ENCODE measurements around the gene EIPR1.

The EIPR1 gene

DNA sequence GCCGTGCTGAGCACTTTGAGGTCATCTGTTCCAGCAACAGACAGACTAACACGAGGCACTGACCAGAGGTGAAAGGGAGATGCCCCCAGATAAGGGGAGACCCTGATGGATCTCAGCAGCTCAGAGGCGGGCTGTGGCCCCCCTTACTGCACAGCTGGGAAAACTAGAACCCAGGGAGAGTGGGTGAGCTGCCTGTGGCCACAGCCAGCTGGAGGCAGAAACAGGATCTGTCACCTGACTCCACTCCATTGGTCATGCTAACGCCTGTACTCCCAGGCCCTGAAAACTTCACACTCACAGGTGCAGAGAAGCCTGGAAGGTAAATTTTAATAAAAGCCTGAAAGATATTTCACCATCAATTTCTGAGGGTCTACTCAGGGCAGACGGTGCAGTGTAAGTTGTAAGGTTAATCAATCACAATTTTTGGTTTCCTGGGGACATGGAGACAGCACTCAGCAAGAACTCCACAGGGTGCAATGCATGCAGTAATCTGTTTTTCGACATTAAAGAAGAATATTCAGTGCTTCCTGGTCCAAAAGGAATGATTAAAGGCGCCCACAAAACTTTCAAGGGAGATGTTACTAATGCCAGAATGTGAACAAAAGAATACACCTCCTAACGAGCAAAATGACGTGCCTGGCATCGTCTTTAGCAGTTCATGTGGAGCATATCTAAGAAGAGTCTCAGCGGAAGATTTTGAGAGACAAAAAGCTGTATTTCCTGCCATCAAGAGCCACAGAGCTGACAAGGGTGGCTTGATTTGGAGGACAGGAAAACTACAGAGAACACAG is 173.4 kb downstream of the EIPR1 start:
- no peak overlapping the region for H3K14ac ChIP-seq (ENCODE audit: low read length in 2 of 2)
- H3K36me3 ChIP-seq (ENCODE audit: control insufficient read depth in 1 of 2, insufficient read depth in 2 of 2, low read depth in 1 of 2, low read length in 2 of 2) = peaks cover 0 to 36% of the 10 kb centered on the region in 2 experiments
- no peak overlapping the region for H2AFZ ChIP-seq (ENCODE audit: low read depth, low read length)
- no peaks in the 10 kb centered on the region for H3K9me3 ChIP-seq (ENCODE audit: control insufficient read depth, low read length)
- 94% methylated on average over 10 of the region's 11 CpGs for WGBS
- H2BK5ac ChIP-seq (ENCODE audit: low read depth, low read length, poor library complexity, severe bottlenecking) = no peak overlapping the region
- no peak overlapping the region for H3K4me3 ChIP-seq (ENCODE audit: insufficient read depth in 1 of 2, low read depth in 1 of 2, low read length in 2 of 2)
- H3K18ac ChIP-seq (ENCODE audit: low read depth in 1 of 2, low read length in 2 of 2) = no peak overlapping the region
- H3K4ac ChIP-seq (ENCODE audit: low read depth in 1 of 2, low read length in 2 of 2) = no peak overlapping the region
- no peak overlapping the region for H2BK15ac ChIP-seq (ENCODE audit: low read depth, poor library complexity, severe bottlenecking)
- H2BK120ac ChIP-seq (ENCODE audit: low read depth, low read length) = no peak overlapping the region
- H3K27ac ChIP-seq (ENCODE audit: low read length, poor library complexity, severe bottlenecking) = no peak overlapping the region
- no peak overlapping the region for H3K9ac ChIP-seq (ENCODE audit: low read length)
- peaks cover 30% of the 10 kb centered on the region for H3K79me1 ChIP-seq (replicated peaks; ENCODE audit: low read length, poor library complexity, severe bottlenecking)
- H2BK12ac ChIP-seq (ENCODE audit: low read length in 2 of 2) = no peak overlapping the region
- H3K23ac ChIP-seq (ENCODE audit: low read length in 2 of 2) = no peak overlapping the region
- H3K4me1 ChIP-seq (ENCODE audit: control insufficient read depth, insufficient read depth, low read depth, low read length) = peaks cover 16% of the 10 kb centered on the region
- no peak overlapping the region for H4K8ac ChIP-seq (ENCODE audit: low read length)
- no peak overlapping the region for H4K91ac ChIP-seq (ENCODE audit: low read length)
- DNase-seq = no peak
- H2AK5ac ChIP-seq (ENCODE audit: low read length, severe bottlenecking) = no peak overlapping the region
- no peaks in the 10 kb centered on the region for H3K27me3 ChIP-seq (ENCODE audit: control insufficient read depth in 1 of 2, insufficient read depth in 1 of 2, low read length in 2 of 2)
- H3K4me2 ChIP-seq (ENCODE audit: low read length, poor library complexity, severe bottlenecking) = no peak overlapping the region

DNA sequence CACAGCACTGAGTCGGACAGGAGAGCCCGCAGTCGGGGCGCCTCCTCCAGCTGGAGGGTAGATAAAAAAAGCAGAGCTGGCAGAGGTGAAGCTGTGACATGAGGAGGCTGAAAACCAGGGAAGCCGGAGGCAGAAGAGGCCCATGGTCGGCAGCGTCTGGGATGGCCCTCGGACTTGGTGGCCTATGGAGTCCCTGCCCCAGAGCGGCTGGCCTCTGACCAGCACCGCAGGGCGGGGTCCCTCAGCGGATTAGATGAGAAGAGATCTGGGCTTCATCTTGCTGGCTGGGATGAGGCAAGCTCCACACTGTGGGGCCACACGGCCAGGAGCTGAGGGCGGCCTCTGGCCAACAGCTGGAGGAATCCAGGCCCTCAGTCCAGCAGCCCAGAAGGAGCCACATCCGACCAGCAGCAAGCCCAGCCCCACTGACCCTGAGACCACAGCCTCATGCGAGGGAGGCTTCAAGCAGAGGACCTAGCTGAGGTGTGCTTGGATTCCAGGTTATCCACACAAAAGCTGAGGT is 174.1 kb downstream of the EIPR1 start:
- 98% methylated on average over 15 of the region's 16 CpGs for whole genome bisulfite sequencing
- Histone ChIP-seq H3K27ac (ENCODE audit: low read length, poor library complexity, severe bottlenecking) (no peak overlapping the region), H2BK5ac (ENCODE audit: low read depth, low read length, poor library complexity, severe bottlenecking) (no peak overlapping the region), H2BK120ac (ENCODE audit: low read depth, low read length) (no peak overlapping the region), H3K14ac (ENCODE audit: low read length in 2 of 2) (no peak overlapping the region), H2BK15ac (ENCODE audit: low read depth, poor library complexity, severe bottlenecking) (no peak overlapping the region), H3K9ac (ENCODE audit: low read length) (no peak overlapping the region), H2BK12ac (ENCODE audit: low read length in 2 of 2) (no peak overlapping the region), H3K18ac (ENCODE audit: low read depth in 1 of 2, low read length in 2 of 2) (no peak overlapping the region), H3K79me1 (replicated peaks; ENCODE audit: low read length, poor library complexity, severe bottlenecking) (peaks cover 25% of the 10 kb centered on the region), H2AFZ (ENCODE audit: low read depth, low read length) (no peak overlapping the region), H3K27me3 (ENCODE audit: control insufficient read depth in 1 of 2, insufficient read depth in 1 of 2, low read length in 2 of 2) (no peaks in the 10 kb centered on the region), H3K23ac (ENCODE audit: low read length in 2 of 2) (no peak overlapping the region), H3K9me3 (ENCODE audit: control insufficient read depth, low read length) (no peaks in the 10 kb centered on the region), H3K4me2 (ENCODE audit: low read length, poor library complexity, severe bottlenecking) (no peak overlapping the region), H4K91ac (ENCODE audit: low read length) (no peak overlapping the region), H3K36me3 (ENCODE audit: control insufficient read depth in 1 of 2, insufficient read depth in 2 of 2, low read depth in 1 of 2, low read length in 2 of 2) (peaks cover 0 to 29% of the 10 kb centered on the region in 2 experiments), H3K4me3 (ENCODE audit: insufficient read depth in 1 of 2, low read depth in 1 of 2, low read length in 2 of 2) (no peak overlapping the region), H3K4me1 (ENCODE audit: control insufficient read depth, insufficient read depth, low read depth, low read length) (peaks cover 16% of the 10 kb centered on the region), H2AK5ac (ENCODE audit: low read length, severe bottlenecking) (no peak overlapping the region), H3K4ac (ENCODE audit: low read depth in 1 of 2, low read length in 2 of 2) (no peak overlapping the region), H4K8ac (ENCODE audit: low read length) (no peak overlapping the region)
- no peak for DNase-seq

DNA sequence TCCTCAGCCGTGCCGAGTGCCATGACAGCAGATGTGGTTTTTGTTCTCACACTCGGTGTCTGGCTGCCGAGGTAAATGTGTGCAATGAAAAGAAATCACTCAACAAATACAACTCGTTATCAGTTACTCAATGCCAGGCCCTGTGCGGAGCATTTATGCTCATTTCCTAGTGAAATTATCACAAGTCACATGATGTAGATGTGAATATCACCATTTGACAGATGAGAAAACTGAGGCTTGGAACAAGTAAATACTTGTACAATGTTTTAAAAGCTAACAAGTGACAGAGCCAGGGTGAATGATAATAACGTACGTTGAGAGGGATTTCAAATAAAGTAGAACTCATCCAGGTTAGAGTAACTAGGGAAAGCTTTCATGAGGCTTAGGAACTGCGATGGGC is 174.7 kb downstream of the EIPR1 start:
- H3K18ac ChIP-seq (ENCODE audit: low read depth in 1 of 2, low read length in 2 of 2) = no peak overlapping the region
- no peak overlapping the region for H3K4me3 ChIP-seq (ENCODE audit: insufficient read depth in 1 of 2, low read depth in 1 of 2, low read length in 2 of 2)
- no peaks in the 10 kb centered on the region for H3K27me3 ChIP-seq (ENCODE audit: control insufficient read depth in 1 of 2, insufficient read depth in 1 of 2, low read length in 2 of 2)
- no peak overlapping the region for H3K4ac ChIP-seq (ENCODE audit: low read depth in 1 of 2, low read length in 2 of 2)
- peaks cover 25% of the 10 kb centered on the region for H3K79me1 ChIP-seq (replicated peaks; ENCODE audit: low read length, poor library complexity, severe bottlenecking)
- no peak overlapping the region for H3K14ac ChIP-seq (ENCODE audit: low read length in 2 of 2)
- no peak for DNase-seq
- H4K8ac ChIP-seq (ENCODE audit: low read length) = no peak overlapping the region
- H3K9me3 ChIP-seq (ENCODE audit: control insufficient read depth, low read length) = no peaks in the 10 kb centered on the region
- H2AFZ ChIP-seq (ENCODE audit: low read depth, low read length) = no peak overlapping the region
- H4K91ac ChIP-seq (ENCODE audit: low read length) = no peak overlapping the region
- no peak overlapping the region for H2BK5ac ChIP-seq (ENCODE audit: low read depth, low read length, poor library complexity, severe bottlenecking)
- H3K4me2 ChIP-seq (ENCODE audit: low read length, poor library complexity, severe bottlenecking) = no peak overlapping the region
- H2BK120ac ChIP-seq (ENCODE audit: low read depth, low read length) = no peak overlapping the region
- H2BK15ac ChIP-seq (ENCODE audit: low read depth, poor library complexity, severe bottlenecking) = no peak overlapping the region
- no peak overlapping the region for H2AK5ac ChIP-seq (ENCODE audit: low read length, severe bottlenecking)
- no peak overlapping the region for H3K27ac ChIP-seq (ENCODE audit: low read length, poor library complexity, severe bottlenecking)
- H3K4me1 ChIP-seq (ENCODE audit: control insufficient read depth, insufficient read depth, low read depth, low read length) = peaks cover 16% of the 10 kb centered on the region
- no peak overlapping the region for H2BK12ac ChIP-seq (ENCODE audit: low read length in 2 of 2)
- no peak overlapping the region for H3K9ac ChIP-seq (ENCODE audit: low read length)
- WGBS = 98% methylated on average over 8 of the region's 9 CpGs
- peaks cover 0 to 31% of the 10 kb centered on the region in 2 experiments for H3K36me3 ChIP-seq (ENCODE audit: control insufficient read depth in 1 of 2, insufficient read depth in 2 of 2, low read depth in 1 of 2, low read length in 2 of 2)
- no peak overlapping the region for H3K23ac ChIP-seq (ENCODE audit: low read length in 2 of 2)

DNA sequence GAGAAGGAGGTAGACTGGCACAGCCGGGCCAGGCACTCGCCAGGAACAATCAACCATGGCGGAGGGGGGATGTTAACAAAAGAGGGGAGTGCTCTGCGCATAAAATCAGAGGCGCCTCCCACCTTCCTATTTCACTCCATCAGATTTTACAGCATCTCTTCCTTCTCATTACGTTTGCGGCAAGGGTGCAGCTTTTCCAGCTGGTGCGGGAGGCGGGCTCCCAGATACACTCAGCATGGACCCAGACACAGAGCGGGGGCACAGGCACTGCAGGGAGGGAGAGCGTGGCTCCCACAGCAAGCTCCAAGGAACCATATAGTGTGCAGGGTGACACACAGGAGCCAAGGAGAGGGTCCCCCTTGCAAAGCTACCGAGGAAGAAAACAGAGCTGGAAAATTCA is 176.3 kb downstream of the EIPR1 start:
- H4K91ac ChIP-seq (ENCODE audit: low read length) = no peak overlapping the region
- no peak overlapping the region for H4K8ac ChIP-seq (ENCODE audit: low read length)
- no peak overlapping the region for H2BK12ac ChIP-seq (ENCODE audit: low read length in 2 of 2)
- peaks cover 18% of the 10 kb centered on the region for H3K4me1 ChIP-seq (ENCODE audit: control insufficient read depth, insufficient read depth, low read depth, low read length)
- no peak overlapping the region for H2AK5ac ChIP-seq (ENCODE audit: low read length, severe bottlenecking)
- WGBS = 98% methylated on average over 11 of the region's 12 CpGs
- no peak overlapping the region for H3K4me3 ChIP-seq (ENCODE audit: insufficient read depth in 1 of 2, low read depth in 1 of 2, low read length in 2 of 2)
- no peak overlapping the region for H2AFZ ChIP-seq (ENCODE audit: low read depth, low read length)
- no peak overlapping the region for H3K4me2 ChIP-seq (ENCODE audit: low read length, poor library complexity, severe bottlenecking)
- H3K27ac ChIP-seq (ENCODE audit: low read length, poor library complexity, severe bottlenecking) = no peak overlapping the region
- H3K27me3 ChIP-seq (ENCODE audit: control insufficient read depth in 1 of 2, insufficient read depth in 1 of 2, low read length in 2 of 2) = no peaks in the 10 kb centered on the region
- no peak overlapping the region for H3K23ac ChIP-seq (ENCODE audit: low read length in 2 of 2)
- H3K9ac ChIP-seq (ENCODE audit: low read length) = no peak overlapping the region
- peaks cover 28% of the 10 kb centered on the region for H3K79me1 ChIP-seq (replicated peaks; ENCODE audit: low read length, poor library complexity, severe bottlenecking)
- H3K9me3 ChIP-seq (ENCODE audit: control insufficient read depth, low read length) = no peaks in the 10 kb centered on the region
- H2BK15ac ChIP-seq (ENCODE audit: low read depth, poor library complexity, severe bottlenecking) = no peak overlapping the region
- H3K36me3 ChIP-seq (ENCODE audit: control insufficient read depth in 1 of 2, insufficient read depth in 2 of 2, low read depth in 1 of 2, low read length in 2 of 2) = peaks cover 4 to 35% of the 10 kb centered on the region in 2 experiments
- H3K4ac ChIP-seq (ENCODE audit: low read depth in 1 of 2, low read length in 2 of 2) = no peak overlapping the region
- H2BK120ac ChIP-seq (ENCODE audit: low read depth, low read length) = no peak overlapping the region
- DNase-seq = no peak
- H2BK5ac ChIP-seq (ENCODE audit: low read depth, low read length, poor library complexity, severe bottlenecking) = no peak overlapping the region
- no peak overlapping the region for H3K18ac ChIP-seq (ENCODE audit: low read depth in 1 of 2, low read length in 2 of 2)
- H3K14ac ChIP-seq (ENCODE audit: low read length in 2 of 2) = no peak overlapping the region
